ENCODE data around the gene COASY.
A peak's percentile ranks its signal among the peaks of the same experiment; 100 is the strongest.

The COASY gene

DNA sequence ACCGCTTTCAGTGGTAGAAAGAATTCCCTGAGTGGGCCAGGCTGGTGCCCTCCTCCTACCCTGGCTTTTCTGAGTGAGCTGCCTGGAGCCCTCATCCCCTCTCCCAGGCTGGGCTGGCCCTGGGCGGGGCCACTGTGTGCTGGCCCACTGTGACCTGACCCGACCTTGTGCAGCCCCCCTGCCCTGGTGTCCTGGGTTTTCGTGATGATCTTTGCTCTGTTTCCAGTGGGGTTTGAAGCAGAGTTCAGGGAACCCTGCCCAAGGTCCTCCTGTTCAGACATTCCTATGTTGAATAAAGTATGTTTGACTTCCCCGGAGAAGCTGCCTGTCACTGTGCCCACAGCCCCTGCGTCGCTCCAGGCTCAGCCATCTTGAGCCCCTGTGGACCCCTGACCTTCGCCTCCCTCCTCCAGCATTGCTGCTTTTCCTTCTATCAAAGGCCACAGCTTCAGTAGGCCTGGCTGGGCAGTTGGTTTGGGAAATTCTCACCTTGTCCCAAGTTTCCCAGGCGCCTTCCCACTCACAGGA is 39.6 kb upstream of the COASY start:
- Histone ChIP-seq H3K9me3 (ENCODE audit: control insufficient read depth, insufficient read depth, low read length) (no peaks in the 10 kb centered on the region), H3K9ac (ENCODE audit: low read depth, low read length) (no peak overlapping the region), H3K4me1 (ENCODE audit: insufficient read depth, low read length) (peaks cover 29% of the 10 kb centered on the region), H3K36me3 (ENCODE audit: insufficient read depth, low read length) (no peaks in the 10 kb centered on the region)

DNA sequence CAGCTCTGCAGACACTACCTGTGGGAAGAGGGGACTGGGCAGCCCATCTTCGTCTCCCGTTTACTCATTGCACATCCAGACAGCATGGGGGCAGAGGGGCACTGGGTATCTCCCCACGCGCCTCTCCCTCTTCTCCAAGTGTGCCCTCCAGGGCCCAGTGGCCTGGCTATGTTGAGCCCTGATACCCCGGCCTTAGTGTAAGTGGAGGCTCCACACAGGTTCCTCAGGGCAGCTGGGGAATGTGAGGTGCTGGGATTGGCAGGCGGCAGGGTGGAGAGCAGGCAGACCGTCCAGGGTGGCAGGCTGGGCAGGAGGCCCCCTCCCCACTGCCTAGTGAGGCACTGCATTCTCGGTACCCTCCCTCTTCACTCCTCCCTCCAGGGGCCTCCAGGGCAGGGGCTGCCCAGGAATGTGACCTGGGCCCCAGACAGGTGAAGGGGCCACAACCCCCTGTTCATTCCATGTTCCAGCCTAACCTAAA is 39.1 kb upstream of the COASY start:
- no peak overlapping the region for H3K9ac ChIP-seq (ENCODE audit: low read depth, low read length)
- H3K4me1 ChIP-seq (ENCODE audit: insufficient read depth, low read length): peaks cover 29% of the 10 kb centered on the region
- H3K9me3 ChIP-seq (ENCODE audit: control insufficient read depth, insufficient read depth, low read length): no peaks in the 10 kb centered on the region
- no peaks in the 10 kb centered on the region for H3K36me3 ChIP-seq (ENCODE audit: insufficient read depth, low read length)

DNA sequence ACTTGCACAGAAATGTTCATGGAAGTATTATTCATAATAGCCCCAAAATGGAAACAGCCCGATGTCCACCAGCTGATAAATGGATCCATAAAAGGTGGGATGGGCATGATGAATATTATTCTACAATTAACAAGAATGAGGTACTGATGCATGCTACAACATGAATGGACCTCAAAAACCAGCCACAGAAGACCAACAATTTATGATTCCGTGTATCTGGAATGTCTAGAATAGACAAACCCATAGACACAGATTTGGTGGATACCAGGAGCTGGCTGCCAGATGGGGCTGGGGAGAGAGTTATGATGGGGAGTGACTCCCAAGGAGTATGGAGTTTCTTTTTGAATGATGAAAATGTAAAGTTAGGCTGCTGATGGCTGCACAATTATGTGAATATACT is 36.7 kb upstream of the COASY start:
- peaks cover 14% of the 10 kb centered on the region; the same call in 1 of the 2 replicates for H3K4me1 ChIP-seq (ENCODE audit: insufficient read depth, low read length)
- no peak overlapping the region for H3K9ac ChIP-seq (ENCODE audit: low read depth, low read length)
- H3K36me3 ChIP-seq (ENCODE audit: insufficient read depth, low read length): no peaks in the 10 kb centered on the region
- H3K9me3 ChIP-seq (ENCODE audit: control insufficient read depth, insufficient read depth, low read length): no peaks in the 10 kb centered on the region

DNA sequence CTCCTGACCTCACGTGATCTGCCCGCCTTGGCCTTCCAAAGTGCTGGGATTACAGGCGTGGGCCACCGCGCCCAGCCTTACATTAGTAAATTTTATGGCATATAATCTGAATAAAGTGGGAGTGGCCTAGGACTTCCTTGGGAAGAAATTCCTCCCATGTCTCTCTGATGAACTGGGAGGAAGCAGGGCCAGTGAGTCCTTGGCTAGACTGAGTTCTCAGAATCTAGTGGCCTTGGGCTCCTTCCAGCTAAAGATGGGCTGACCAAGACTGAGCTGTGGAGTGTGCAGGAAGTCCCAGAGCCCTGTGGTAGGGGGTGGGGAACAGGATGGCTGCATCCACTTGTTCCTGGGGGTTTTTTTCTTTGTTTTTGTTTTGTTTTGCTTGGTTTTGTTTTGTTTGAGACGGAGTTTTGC is 35.9 kb upstream of the COASY start:
- H3K4me1 ChIP-seq (ENCODE audit: insufficient read depth, low read length): peaks cover 8% of the 10 kb centered on the region; the same call in 1 of the 2 replicates
- no peak overlapping the region for H3K9ac ChIP-seq (ENCODE audit: low read depth, low read length)
- H3K36me3 ChIP-seq (ENCODE audit: insufficient read depth, low read length): no peaks in the 10 kb centered on the region
- no peaks in the 10 kb centered on the region for H3K9me3 ChIP-seq (ENCODE audit: control insufficient read depth, insufficient read depth, low read length)

DNA sequence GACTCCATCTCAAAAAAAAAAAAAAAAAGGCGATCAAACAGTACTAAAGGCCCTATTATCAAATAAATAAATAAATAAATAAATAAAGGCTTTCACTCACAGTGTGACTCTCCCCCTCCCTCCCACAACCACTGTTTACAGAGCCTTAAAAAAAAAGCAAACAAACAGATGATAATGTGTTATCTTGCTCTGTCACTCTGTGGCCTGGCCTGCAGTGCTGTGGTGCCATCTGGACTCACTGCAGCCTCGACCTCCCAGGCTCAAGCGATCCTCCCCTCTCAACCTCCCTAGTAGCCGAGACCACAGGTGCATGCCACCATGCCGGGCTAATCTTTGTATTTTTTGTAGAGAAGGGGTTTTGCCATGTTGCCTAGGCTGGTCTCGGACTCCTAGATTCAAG is 34.0 kb upstream of the COASY start:
- Histone ChIP-seq H3K9me3 (ENCODE audit: control insufficient read depth, insufficient read depth, low read length) (no peaks in the 10 kb centered on the region), H3K4me1 (ENCODE audit: insufficient read depth, low read length) (peaks cover 8% of the 10 kb centered on the region; the same call in 1 of the 2 replicates), H3K9ac (ENCODE audit: low read depth, low read length) (no peak overlapping the region), H3K36me3 (ENCODE audit: insufficient read depth, low read length) (no peaks in the 10 kb centered on the region)

DNA sequence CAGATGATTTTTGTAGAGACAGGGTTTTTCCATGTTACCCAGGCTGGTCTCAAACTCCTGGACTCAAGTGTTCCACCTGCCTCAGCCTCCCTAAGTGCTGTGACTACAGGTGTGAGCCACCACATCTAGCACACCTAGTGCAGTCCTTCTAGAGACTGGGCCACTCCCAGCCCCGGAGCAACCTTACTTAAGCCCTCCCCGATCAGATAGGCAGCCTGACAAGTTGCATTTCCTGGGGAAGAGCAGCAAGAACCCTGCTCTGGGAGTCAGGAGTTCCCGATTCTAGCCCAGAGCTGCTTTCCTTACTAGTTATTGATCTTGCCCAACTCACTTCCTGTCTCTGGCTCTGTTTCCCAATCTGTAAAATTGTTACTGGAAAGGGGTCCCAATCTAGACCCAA is 32.9 kb upstream of the COASY start:
- no peaks in the 10 kb centered on the region for H3K9me3 ChIP-seq (ENCODE audit: control insufficient read depth, insufficient read depth, low read length)
- H3K4me1 ChIP-seq (ENCODE audit: insufficient read depth, low read length): peaks cover 8% of the 10 kb centered on the region; the same call in 1 of the 2 replicates
- no peak overlapping the region for H3K9ac ChIP-seq (ENCODE audit: low read depth, low read length)
- no peaks in the 10 kb centered on the region for H3K36me3 ChIP-seq (ENCODE audit: insufficient read depth, low read length)

DNA sequence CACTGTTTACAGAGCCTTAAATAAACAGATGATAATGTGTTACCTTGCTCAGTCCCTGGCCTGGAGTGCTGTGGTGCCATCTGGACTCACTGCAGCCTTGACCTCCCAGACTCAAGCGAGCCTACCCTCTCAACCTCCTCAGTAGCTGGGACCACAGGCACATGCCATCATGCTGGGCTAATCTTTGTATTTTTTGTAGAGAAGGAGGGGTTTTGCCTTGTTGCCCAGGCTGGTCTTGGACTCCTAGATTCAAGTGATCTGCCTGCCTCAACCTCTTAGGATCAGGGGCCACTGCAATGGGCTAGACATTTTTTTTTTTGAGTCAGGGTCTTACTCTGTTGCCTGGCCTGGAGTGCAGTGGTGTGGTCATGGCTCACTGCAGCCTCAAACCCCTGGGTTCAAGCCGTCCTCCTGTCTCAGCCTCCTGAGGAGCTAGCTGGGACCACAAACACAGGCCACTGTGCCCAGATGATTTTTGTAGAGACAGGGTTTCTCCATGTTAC is 30.9 kb upstream of the COASY start:
- H3K4me1 ChIP-seq (ENCODE audit: insufficient read depth, low read length): peaks cover 18% of the 10 kb centered on the region
- no peaks in the 10 kb centered on the region for H3K36me3 ChIP-seq (ENCODE audit: insufficient read depth, low read length)
- no peaks in the 10 kb centered on the region for H3K9me3 ChIP-seq (ENCODE audit: control insufficient read depth, insufficient read depth, low read length)
- no peak overlapping the region for H3K9ac ChIP-seq (ENCODE audit: low read depth, low read length)

DNA sequence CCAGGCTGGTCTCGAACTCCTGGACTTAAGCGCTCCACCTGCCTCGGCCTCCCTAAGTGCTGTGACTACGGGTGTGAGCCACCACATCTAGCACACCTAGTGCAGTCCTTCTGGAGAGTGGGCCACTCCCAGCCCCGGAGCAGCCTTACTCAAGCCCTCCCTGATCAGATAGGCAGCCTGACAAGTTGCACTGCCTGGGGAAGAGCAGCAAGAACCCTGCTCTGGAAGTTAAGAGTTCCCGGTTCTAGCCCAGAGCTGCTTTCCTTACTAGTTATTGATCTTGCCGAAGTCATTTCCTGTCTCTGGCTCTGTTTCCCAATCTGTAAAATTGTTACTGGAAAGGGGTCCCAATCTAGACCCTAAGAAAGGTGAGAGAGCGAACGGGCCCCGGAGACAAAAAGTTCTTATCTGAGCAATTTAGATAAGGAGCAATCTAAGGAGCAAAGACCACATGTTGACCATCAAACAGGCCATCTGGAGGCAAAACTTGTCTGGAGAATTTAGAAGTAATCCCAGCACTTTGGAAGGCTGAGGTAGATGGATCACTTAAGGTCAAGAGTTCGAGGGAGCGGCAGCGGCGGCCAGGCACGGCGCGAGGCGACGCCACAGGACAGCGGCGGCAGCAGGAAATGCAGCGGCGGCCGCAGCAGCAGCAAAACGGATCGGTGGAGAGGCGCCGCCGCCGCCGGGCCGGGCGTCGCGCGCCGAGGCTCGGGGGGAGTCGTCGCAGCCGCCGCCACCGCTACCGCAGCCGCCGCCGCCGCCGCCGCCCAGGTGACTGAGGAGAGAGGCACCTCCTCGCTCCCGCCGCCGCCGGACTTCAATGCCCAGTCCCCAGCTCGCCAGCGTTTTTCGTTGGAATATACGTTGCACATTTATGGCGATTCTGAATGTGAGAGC is 30.2 kb upstream of the COASY start:
- H3K4me1 ChIP-seq (ENCODE audit: insufficient read depth, low read length): peaks cover 18% of the 10 kb centered on the region
- H3K9me3 ChIP-seq (ENCODE audit: control insufficient read depth, insufficient read depth, low read length): no peaks in the 10 kb centered on the region
- H3K9ac ChIP-seq (ENCODE audit: low read depth, low read length): peak overlapping the region; percentile 60; the same call in 1 of the 2 replicates
- H3K36me3 ChIP-seq (ENCODE audit: insufficient read depth, low read length): no peaks in the 10 kb centered on the region

DNA sequence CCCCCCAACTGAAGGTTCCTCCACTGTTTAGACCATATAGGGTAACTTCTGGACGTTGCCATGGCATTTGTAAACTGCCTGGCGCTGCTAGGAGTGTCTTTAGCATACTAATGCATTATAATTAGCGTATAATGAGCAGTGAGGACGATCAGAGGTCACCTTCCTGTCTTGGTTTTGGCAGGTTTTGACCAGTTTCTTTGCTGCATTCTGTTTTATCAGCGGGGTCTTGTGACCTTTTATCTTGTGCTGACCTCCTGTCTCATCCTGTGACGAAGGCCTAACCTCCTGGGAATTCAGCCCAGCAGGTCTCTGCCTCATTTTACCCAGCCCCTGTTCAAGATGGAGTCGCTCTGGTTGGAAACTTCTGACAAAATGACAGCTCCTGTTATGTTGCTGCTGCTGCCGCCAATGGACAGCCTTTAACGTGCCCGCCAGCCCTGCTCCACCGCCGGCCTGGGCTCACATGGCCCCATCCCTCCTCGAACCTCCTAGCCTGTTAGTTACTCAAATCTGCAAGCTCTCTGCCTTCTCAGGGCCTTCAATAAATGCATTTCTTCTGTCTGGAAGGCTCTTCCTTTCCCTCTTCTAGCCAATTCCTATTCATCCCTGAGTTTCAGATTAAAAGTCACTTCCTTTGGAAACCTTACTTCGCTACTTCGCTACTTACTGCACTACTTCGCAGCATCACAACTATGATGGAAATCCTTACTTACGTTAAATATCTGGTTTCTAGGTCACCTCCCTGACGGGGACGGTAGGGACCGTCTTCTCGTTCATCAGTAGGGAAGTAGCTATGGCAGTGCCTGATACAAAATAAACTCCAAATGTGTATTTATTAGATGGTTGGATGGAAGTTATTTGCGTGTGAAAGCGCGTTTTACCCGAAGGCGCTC is 26.5 kb upstream of the COASY start:
- Histone ChIP-seq H3K36me3 (ENCODE audit: insufficient read depth, low read length) (no peaks in the 10 kb centered on the region), H3K9ac (ENCODE audit: low read depth, low read length) (peak overlapping the region; percentile 53), H3K9me3 (ENCODE audit: control insufficient read depth, insufficient read depth, low read length) (no peaks in the 10 kb centered on the region), H3K4me1 (ENCODE audit: insufficient read depth, low read length) (peaks cover 11% of the 10 kb centered on the region)

DNA sequence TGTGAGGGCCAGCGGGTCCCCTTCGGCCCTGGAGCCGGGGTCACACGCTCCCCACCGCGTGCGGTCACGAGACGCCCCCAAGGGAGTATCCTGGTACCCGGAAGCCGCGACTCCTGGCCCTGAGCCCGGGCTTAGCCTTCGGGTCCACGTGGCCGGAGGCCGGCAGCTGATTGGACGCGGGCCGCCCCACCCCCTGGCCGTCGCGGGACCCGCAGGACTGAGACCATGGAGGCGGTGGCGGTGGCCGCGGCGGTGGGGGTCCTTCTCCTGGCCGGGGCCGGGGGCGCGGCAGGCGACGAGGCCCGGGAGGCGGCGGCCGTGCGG is 25.9 kb upstream of the COASY start, which contains the start of gene NAGLU:
Gene NAGLU, plus strand, starts transcription at position 194 of the 324 bp plus-strand sequence. Its CDS starts 32 bp downstream, at position 226.
- H3K9me3 ChIP-seq (ENCODE audit: control insufficient read depth, insufficient read depth, low read length): no peaks in the 10 kb centered on the region
- peak within 1 kb of the TSS; percentile 53 for H3K9ac ChIP-seq (ENCODE audit: low read depth, low read length)
- H3K36me3 ChIP-seq (ENCODE audit: insufficient read depth, low read length): no peaks in the 10 kb centered on the region
- peaks cover 12% of the 10 kb centered on the region for H3K4me1 ChIP-seq (ENCODE audit: insufficient read depth, low read length)

DNA sequence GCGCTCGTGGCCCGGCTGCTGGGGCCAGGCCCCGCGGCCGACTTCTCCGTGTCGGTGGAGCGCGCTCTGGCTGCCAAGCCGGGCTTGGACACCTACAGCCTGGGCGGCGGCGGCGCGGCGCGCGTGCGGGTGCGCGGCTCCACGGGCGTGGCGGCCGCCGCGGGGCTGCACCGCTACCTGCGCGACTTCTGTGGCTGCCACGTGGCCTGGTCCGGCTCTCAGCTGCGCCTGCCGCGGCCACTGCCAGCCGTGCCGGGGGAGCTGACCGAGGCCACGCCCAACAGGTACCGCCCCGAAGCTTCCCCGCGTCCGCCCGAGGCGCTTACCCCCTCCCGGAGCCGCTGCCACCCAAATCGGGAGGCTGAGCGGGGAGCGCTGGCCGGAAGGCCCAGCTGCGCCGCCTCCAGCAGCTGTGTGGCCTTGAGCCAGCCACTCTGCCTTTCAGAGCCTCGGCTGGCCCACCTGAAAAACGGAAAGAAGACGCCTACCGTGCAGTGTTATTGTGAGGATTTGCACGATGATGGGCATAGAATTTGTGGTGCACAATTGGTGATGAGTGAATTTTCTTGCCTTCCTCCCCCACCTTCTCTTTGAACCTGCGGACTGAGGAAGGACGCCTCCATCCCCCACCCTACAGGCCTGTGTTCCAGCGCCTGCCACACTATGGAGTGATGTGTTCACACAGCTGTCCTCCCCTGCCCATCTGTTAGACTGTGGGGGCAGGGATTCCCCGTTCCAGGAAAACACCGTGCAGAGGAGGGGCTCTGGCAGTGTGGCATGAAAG is 25.4 kb upstream of the COASY start:
- H3K36me3 ChIP-seq (ENCODE audit: insufficient read depth, low read length): no peaks in the 10 kb centered on the region
- no peaks in the 10 kb centered on the region for H3K9me3 ChIP-seq (ENCODE audit: control insufficient read depth, insufficient read depth, low read length)
- H3K4me1 ChIP-seq (ENCODE audit: insufficient read depth, low read length): peaks cover 15% of the 10 kb centered on the region
- peak overlapping the region; percentile 53; the same call in 1 of the 2 replicates for H3K9ac ChIP-seq (ENCODE audit: low read depth, low read length)

DNA sequence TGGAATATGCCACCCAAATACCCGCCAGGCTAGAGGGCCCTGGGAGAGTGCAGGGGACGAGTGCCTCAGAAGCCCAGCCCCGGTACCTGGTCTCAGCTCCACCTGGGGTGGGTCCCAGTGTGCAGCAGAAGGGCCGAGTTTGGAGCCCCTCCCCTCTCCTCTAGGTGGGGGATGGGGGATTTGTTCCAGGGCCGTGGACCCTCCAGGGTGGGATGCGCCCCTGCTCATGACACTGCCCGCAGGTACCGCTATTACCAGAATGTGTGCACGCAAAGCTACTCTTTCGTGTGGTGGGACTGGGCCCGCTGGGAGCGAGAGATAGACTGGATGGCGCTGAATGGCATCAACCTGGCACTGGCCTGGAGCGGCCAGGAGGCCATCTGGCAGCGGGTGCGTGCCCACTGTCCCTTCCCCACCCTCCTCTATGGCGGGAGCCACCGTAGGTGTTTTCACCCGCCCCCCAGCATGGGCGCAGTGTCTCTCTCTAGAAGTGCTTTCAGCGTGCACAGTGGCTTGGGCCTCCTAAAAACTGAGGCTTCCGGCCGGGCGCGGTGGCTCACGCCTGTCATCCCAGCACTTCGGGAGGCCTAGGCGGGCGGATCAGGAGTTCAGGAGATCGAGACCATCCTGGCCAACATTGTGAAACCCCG is 24.7 kb upstream of the COASY start:
- peaks cover 15% of the 10 kb centered on the region for H3K4me1 ChIP-seq (ENCODE audit: insufficient read depth, low read length)
- H3K9me3 ChIP-seq (ENCODE audit: control insufficient read depth, insufficient read depth, low read length): no peaks in the 10 kb centered on the region
- peak overlapping the region; percentile 53; the same call in 1 of the 2 replicates for H3K9ac ChIP-seq (ENCODE audit: low read depth, low read length)
- H3K36me3 ChIP-seq (ENCODE audit: insufficient read depth, low read length): no peaks in the 10 kb centered on the region

DNA sequence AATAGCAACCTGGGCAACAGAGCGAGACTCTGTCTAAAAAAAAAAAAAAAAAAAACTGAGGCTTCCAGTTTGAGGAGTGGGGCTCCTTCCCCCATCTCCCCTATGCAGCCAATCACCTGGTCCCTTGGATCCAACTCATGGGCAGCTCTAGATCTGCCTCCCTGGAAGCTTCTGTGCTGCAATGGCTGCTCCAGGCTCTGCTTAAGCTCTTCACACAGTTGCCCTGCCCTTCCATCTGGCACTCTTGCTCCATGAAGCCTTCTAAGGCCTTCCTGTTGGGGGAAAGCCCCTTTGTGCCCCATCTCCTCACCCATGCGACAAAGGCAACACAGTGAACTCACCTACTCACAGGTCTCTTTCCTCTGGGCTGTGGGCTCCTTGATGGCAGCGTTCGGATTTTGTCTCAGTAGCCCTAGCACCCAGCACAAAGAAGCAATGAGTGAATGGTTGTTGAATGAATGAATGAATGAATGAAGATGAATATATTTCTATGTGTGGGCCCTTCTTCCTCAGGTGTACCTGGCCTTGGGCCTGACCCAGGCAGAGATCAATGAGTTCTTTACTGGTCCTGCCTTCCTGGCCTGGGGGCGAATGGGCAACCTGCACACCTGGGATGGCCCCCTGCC is 24.0 kb upstream of the COASY start:
- peaks cover 15% of the 10 kb centered on the region for H3K4me1 ChIP-seq (ENCODE audit: insufficient read depth, low read length)
- no peaks in the 10 kb centered on the region for H3K36me3 ChIP-seq (ENCODE audit: insufficient read depth, low read length)
- no peaks in the 10 kb centered on the region for H3K9me3 ChIP-seq (ENCODE audit: control insufficient read depth, insufficient read depth, low read length)
- H3K9ac ChIP-seq (ENCODE audit: low read depth, low read length): no peak overlapping the region

Data from ES-I3 (cell line).